DOHH2 (cell line): ENCODE data around the gene APLNR.

Source experiments
- H3F3A ChIP-seq: fragments of 200-600 bp; sonication (generic), shearing (Covaris generic); 2 replicates; pipeline ENCODE4 v1.6.0; 2016; ENCODE audit warnings: antibody characterized with exemption, mild to moderate bottlenecking; ENCODE audit not compliant: control insufficient read depth, insufficient read depth
- H3K27ac ChIP-seq: fragments of 200-600 bp; sonication (generic); 2 replicates; pipeline ENCODE4 v1.5.1; 2014; ENCODE audit warnings: low read depth, mild to moderate bottlenecking, low read length, moderate library complexity
- H3K27me3 ChIP-seq: fragments of 200-600 bp; sonication (generic); 2 replicates; pipeline ENCODE4 v1.6.1; 2014; ENCODE audit warnings: mild to moderate bottlenecking, low read length, mixed read lengths; ENCODE audit not compliant: control insufficient read depth
- H3K36me3 ChIP-seq: fragments of 200-600 bp; sonication (generic); 2 replicates; pipeline ENCODE4 v1.6.1; 2014; ENCODE audit warnings: mild to moderate bottlenecking, low read length, moderate library complexity, mixed read lengths; ENCODE audit not compliant: control insufficient read depth
- H3K4me1 ChIP-seq: fragments of 200-600 bp; sonication (generic); 2 replicates; pipeline ENCODE4 v1.6.1; 2014; ENCODE audit warnings: mild to moderate bottlenecking, low read length, mixed read lengths; ENCODE audit not compliant: control insufficient read depth
- H3K4me2 ChIP-seq: fragments of 200-600 bp; sonication (generic); 2 replicates; pipeline ENCODE4 v1.6.0; 2014; ENCODE audit warnings: mild to moderate bottlenecking, low read length, moderate library complexity
- H3K4me3 ChIP-seq: fragments of 200-600 bp; sonication (generic); 2 replicates; pipeline ENCODE4 v1.5.1; 2014; ENCODE audit warnings: mild to moderate bottlenecking, low read length, mixed read lengths
- H3K79me2 ChIP-seq: fragments of 200-600 bp; sonication (generic); 2 replicates; pipeline ENCODE4 v1.6.1; 2014; ENCODE audit warnings: mild to moderate bottlenecking, low read length, mixed read lengths; ENCODE audit not compliant: control insufficient read depth
- H3K9me2 ChIP-seq: fragments of 200-600 bp; sonication (generic); replicated peaks from 2 replicates; pipeline ENCODE4 v1.6.1; 2014; ENCODE audit warnings: mild to moderate bottlenecking, low read length, mixed read lengths; ENCODE audit not compliant: control insufficient read depth
- H3K9me3 ChIP-seq: fragments of 200-600 bp; sonication (generic); 2 replicates; pipeline ENCODE4 v1.6.1; 2014; ENCODE audit warnings: antibody characterized with exemption, low read length, mixed read lengths; ENCODE audit not compliant: control insufficient read depth, insufficient read depth
- H4K20me1 ChIP-seq: fragments of 200-600 bp; sonication (generic); 2 replicates; pipeline ENCODE4 v1.6.0; 2014; ENCODE audit warnings: low read depth, mild to moderate bottlenecking, antibody characterized with exemption, low read length, moderate library complexity; ENCODE audit not compliant: control insufficient read depth, insufficient read depth
- EZH2phosphoT487 ChIP-seq: fragments of 200-600 bp; sonication (generic); IDR thresholded peaks from 2 replicates; pipeline ENCODE4 v1.6.1; 2017; ENCODE audit warnings: borderline replicate concordance, mild to moderate bottlenecking, antibody characterized with exemption, low read length, moderate library complexity, mixed read lengths
- TF ChIP-seq, protein P1 (sequence below): fragments of 200-600 bp; sonication (generic); IDR thresholded peaks from one replicate; pipeline ENCODE4 v1.5.1; 2014; ENCODE audit warnings: antibody characterized with exemption, mild to moderate bottlenecking, low read depth, low read length; ENCODE audit not compliant: poor library complexity, severe bottlenecking

APLNR gene

DNA sequence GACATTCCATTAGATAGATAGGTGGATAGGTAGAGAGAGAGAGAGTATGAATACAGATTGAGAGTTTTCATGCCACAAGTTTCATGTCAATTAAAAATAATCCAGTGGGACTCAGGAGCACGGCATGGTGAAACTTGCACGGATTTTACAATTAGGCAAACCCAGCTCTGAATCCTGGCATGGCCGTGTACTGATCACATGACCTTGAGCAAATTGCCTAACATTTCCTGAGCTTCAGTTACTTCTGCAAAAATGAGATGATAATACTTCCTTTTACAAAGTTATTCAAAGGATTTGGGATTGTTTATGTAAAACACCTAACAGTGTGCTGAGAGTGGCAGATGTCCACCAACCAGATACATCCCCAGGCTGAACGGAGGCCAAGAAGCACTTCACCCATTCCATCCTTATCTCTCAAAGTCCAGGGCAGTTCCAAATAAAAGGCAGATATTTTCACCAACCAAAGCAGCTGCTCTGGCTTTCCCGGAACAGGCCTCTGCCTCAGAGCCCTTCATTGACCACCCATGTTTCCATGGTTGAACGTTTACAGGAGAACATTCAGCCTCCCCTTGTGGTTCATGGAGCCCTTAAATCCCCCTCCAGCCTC lies 17.9 kb downstream of the APLNR start:
- no peak for TF ChIP-seq EZH2phosphoT487
- TF ChIP-seq, protein P1, sequence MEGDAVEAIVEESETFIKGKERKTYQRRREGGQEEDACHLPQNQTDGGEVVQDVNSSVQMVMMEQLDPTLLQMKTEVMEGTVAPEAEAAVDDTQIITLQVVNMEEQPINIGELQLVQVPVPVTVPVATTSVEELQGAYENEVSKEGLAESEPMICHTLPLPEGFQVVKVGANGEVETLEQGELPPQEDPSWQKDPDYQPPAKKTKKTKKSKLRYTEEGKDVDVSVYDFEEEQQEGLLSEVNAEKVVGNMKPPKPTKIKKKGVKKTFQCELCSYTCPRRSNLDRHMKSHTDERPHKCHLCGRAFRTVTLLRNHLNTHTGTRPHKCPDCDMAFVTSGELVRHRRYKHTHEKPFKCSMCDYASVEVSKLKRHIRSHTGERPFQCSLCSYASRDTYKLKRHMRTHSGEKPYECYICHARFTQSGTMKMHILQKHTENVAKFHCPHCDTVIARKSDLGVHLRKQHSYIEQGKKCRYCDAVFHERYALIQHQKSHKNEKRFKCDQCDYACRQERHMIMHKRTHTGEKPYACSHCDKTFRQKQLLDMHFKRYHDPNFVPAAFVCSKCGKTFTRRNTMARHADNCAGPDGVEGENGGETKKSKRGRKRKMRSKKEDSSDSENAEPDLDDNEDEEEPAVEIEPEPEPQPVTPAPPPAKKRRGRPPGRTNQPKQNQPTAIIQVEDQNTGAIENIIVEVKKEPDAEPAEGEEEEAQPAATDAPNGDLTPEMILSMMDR = no peak
- Histone ChIP-seq H3K79me2 (no peaks in the 10 kb centered on the region), H3K9me3 (no peaks in the 10 kb centered on the region), H4K20me1 (no peaks in the 10 kb centered on the region), H3K4me3 (no peak overlapping the region), H3K4me1 (no peaks in the 10 kb centered on the region), H3K27me3 (no peaks in the 10 kb centered on the region), H3K4me2 (no peak overlapping the region), H3F3A (no peaks in the 10 kb centered on the region), H3K27ac (no peak overlapping the region), H3K36me3 (no peaks in the 10 kb centered on the region), H3K9me2 (no peaks in the 10 kb centered on the region)

DNA sequence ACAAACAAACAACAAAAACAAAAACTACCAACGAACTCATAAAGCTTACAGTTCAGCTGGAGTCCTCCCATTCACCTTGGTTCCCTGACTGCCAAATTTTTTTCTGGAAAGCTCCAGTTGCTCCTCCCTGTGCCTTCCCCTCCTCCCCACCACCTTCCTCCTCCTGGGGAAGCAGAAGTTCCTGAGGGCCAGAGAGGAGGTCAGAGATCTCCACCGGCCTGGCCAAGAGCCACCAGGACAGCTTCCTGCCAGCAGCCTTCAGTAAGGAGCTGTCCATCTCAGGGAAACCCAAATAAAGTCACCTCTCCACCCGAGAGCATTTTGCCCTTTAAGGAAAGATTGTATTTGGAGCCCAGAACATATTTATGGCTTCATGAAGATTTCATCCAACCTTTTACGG lies 20.0 kb downstream of the APLNR start:
- H3K9me2 ChIP-seq = no peaks in the 10 kb centered on the region
- no peaks in the 10 kb centered on the region for H4K20me1 ChIP-seq
- no peak overlapping the region for H3K4me3 ChIP-seq
- H3K27ac ChIP-seq = no peak overlapping the region
- H3K79me2 ChIP-seq = no peaks in the 10 kb centered on the region
- H3K9me3 ChIP-seq = no peaks in the 10 kb centered on the region
- no peaks in the 10 kb centered on the region for H3K4me1 ChIP-seq
- H3K36me3 ChIP-seq = no peaks in the 10 kb centered on the region
- no peaks in the 10 kb centered on the region for H3F3A ChIP-seq
- no peaks in the 10 kb centered on the region for H3K27me3 ChIP-seq
- H3K4me2 ChIP-seq = no peak overlapping the region
- TF ChIP-seq, protein P1 = no peak
- TF ChIP-seq EZH2phosphoT487 = no peak

GRCh38 chr11:57216463-57216862 lies 20.6 kb downstream of the APLNR start:
- Histone ChIP-seq H3K4me3 (no peak overlapping the region), H3K4me2 (no peak overlapping the region), H3K79me2 (no peaks in the 10 kb centered on the region), H3K36me3 (no peaks in the 10 kb centered on the region), H3K4me1 (no peaks in the 10 kb centered on the region), H3K9me3 (no peaks in the 10 kb centered on the region), H4K20me1 (no peaks in the 10 kb centered on the region), H3K27ac (no peak overlapping the region), H3K27me3 (no peaks in the 10 kb centered on the region), H3K9me2 (no peaks in the 10 kb centered on the region), H3F3A (no peaks in the 10 kb centered on the region)
- TF ChIP-seq EZH2phosphoT487 = no peak
- TF ChIP-seq, protein P1 = no peak

DNA sequence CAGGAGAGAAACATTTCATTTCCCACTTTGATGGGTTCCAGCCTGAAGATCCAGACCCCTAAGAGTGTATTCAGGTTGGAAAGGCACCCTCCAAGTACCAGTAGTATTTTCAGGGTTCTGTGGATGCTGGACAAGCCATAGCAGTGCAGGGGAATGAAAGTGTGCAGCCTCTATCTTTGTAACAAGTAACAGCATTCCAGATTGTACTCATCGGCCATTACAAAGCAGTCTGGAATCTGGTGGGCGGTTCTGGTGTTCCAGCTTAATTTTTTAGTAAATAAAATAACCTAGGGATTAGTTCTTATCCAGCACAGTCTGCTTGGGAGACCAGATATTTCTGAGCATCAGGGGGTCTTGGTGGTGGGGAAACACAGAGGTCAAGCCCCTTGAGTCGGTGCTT lies 22.6 kb downstream of the APLNR start:
- H3K27me3 ChIP-seq = no peaks in the 10 kb centered on the region
- no peaks in the 10 kb centered on the region for H4K20me1 ChIP-seq
- no peak overlapping the region for H3K4me3 ChIP-seq
- H3K9me2 ChIP-seq = no peaks in the 10 kb centered on the region
- H3F3A ChIP-seq = no peaks in the 10 kb centered on the region
- H3K4me1 ChIP-seq = no peaks in the 10 kb centered on the region
- TF ChIP-seq, protein P1 = no peak
- no peak for TF ChIP-seq EZH2phosphoT487
- no peak overlapping the region for H3K27ac ChIP-seq
- H3K36me3 ChIP-seq = no peaks in the 10 kb centered on the region
- H3K79me2 ChIP-seq = no peaks in the 10 kb centered on the region
- H3K9me3 ChIP-seq = no peaks in the 10 kb centered on the region
- H3K4me2 ChIP-seq = no peak overlapping the region
